ENCODE measurements around the gene ITGA5. TPM values are rescaled to one million over a fixed set of nuclear protein-coding genes. Genes with fewer than 3 reads are reported as not detected.

Gene ITGA5
- total and polyA plus RNA-seq, 10 donors = 7.0 to 44.9 (median 28.2) TPM

DNA sequence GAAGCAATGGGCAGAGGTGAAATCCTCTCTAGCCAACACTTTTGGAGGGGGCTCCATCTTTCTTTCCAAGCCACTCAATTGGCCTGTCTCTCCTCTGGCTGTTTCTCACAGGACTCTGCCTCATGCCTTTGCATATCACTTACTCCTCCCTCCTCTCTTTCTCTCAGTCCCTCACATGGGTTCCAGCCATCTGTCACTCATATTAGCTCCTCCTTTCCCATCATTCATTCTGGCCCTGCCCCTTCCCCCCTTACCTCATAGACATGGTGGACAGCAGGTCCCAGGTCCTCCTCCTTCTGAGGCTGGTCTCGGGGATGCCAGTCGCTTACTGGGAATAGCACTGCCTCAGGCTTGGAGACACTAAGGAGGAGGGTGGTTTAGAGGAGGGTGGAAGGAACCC lies 17.9 kb downstream of the ITGA5 start:
- WGBS, 5 donors = 93 to 100% (median 95%) methylated on average over 2 of the region's 2 CpGs
- no peak overlapping the region for H3K4me3 ChIP-seq
- intact Hi-C loops (cut with DNase I; ENCODE audit: low total_unique reads) = no loop called here
- H3K4me1 ChIP-seq = peaks cover 0 to 21% (median 4%) of the 10 kb centered on the region in 6 donors
- peaks cover 0 to 18% (median 0%) of the 10 kb centered on the region in 7 donors for H3K27me3 ChIP-seq (replicated peaks in 1 of 7)
- peaks cover 0 to 100% (median 57%) of the 10 kb centered on the region in 6 donors for H3K36me3 ChIP-seq
- H3K27ac ChIP-seq = no peak overlapping the region
- TF ChIP-seq CTCF (IDR thresholded peaks at IDR 0.05 in 8 of 11, conservative IDR thresholded peaks at IDR 0.05 in 3 of 11) = no peak
- no peak for TF ChIP-seq POLR2AphosphoS5 (IDR thresholded peaks at IDR 0.05)
- TF ChIP-seq POLR2A (IDR thresholded peaks at IDR 0.05) = no peak
- no peaks in the 10 kb centered on the region for H3K9me3 ChIP-seq
- no peak for DNase-seq

DNA sequence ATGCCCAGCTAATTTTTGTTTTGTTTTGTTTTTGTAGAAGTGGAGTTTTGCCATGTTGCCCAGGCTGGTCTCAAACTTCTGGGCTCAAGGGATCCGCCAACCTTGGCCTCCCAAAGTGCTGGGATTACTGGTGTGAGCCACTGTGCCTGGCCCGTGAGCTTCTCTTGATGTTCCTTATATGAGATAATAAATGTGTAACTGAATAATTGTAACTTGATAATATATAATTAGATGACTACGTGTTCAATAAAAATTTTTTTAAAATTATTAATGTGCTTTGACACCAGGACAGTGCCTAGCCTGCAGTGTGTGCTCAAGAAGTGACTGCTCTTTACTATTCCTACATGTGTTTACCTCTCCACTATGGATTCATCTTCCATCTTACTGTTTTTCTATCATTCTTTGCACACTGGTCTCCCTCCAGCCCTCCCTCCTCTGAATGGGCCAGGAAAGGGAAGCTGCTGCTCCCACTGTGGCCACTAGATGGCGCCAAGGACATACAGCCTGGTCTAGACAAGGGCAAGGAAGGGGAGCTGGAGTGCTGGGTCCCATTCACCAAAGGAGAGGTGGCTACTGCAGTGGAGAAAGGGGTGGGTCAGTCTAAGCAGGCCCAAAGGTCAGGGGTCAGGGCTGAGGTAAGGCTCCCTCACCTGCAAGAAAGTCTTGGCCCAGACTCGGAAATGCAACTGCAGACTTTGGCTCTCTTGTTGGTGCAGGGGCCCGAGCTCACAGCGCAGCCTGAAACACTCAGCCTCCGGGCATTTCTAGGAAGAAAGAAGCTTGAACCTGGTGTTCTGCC lies 19.9 kb downstream of the ITGA5 start:
- peaks cover 0 to 99% (median 56%) of the 10 kb centered on the region in 6 donors for H3K36me3 ChIP-seq
- WGBS, 5 donors = 75 to 82% (median 78%) methylated on average over 8 of the region's 8 CpGs
- H3K27ac ChIP-seq = no peak overlapping the region
- peak; percentile 94 for DNase-seq
- intact Hi-C loops (cut with DNase I; ENCODE audit: low total_unique reads) = loop anchor here (2.0 kb wide), 1 partner anchor 40 kb away; no protein-coding TSS in a partner anchor
- H3K4me1 ChIP-seq = peaks cover 0 to 13% (median 5%) of the 10 kb centered on the region in 6 donors
- no peaks in the 10 kb centered on the region for H3K9me3 ChIP-seq
- peak; percentile 96 to 99 (median 98) for TF ChIP-seq CTCF (IDR thresholded peaks at IDR 0.05 in 8 of 11, conservative IDR thresholded peaks at IDR 0.05 in 3 of 11)
- TF ChIP-seq POLR2AphosphoS5 (IDR thresholded peaks at IDR 0.05) = peak in 1 of 3 donors; percentile 66
- TF ChIP-seq POLR2A (IDR thresholded peaks at IDR 0.05) = no peak
- peaks cover 0 to 3% (median 0%) of the 10 kb centered on the region in 7 donors for H3K27me3 ChIP-seq (replicated peaks in 1 of 7)
- no peak overlapping the region for H3K4me3 ChIP-seq

DNA sequence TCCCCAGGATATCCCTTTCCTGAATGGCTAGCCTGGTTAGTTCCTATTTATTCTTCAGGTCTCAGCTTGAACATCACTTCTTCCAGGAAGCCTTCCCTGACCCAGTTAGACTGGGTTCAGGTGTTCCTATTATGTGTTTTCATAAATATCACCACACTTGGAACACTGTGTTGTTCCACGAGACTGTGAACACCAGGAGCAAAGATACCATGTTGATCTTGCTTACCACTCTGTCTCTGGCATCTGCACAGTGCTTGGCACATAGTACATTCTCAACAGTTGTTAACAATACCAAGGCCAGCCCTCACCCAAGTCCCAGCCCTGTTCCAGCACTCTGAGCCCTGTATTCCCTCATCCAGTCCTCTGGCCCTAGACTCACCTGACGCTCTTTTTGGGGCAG lies 20.8 kb downstream of the ITGA5 start:
- Histone ChIP-seq H3K9me3 (no peaks in the 10 kb centered on the region), H3K27me3 (replicated peaks in 1 of 7) (no peaks in the 10 kb centered on the region), H3K27ac (no peak overlapping the region), H3K4me1 (peaks cover 0 to 20% (median 10%) of the 10 kb centered on the region in 6 donors), H3K36me3 (peaks cover 0 to 89% (median 46%) of the 10 kb centered on the region in 6 donors), H3K4me3 (no peak overlapping the region)
- no peak for DNase-seq
- intact Hi-C loops (cut with DNase I; ENCODE audit: low total_unique reads) = loop anchor here (2.0 kb wide), 1 partner anchor 41 kb away; no protein-coding TSS in a partner anchor
- 86 to 96% (median 93%) methylated on average over 2 of the region's 2 CpGs for WGBS, 5 donors
- TF ChIP-seq CTCF (IDR thresholded peaks at IDR 0.05 in 8 of 11, conservative IDR thresholded peaks at IDR 0.05 in 3 of 11) (no peak), POLR2A (IDR thresholded peaks at IDR 0.05) (no peak)

- intact Hi-C loops (cut with DNase I; ENCODE audit: low total_unique reads) = no loop called here
- Histone ChIP-seq H3K9me3 (no peaks in the 10 kb centered on the region), H3K4me1 (peaks cover 0 to 31% (median 12%) of the 10 kb centered on the region in 6 donors), H3K27me3 (replicated peaks in 1 of 7) (peaks cover 0 to 5% (median 0%) of the 10 kb centered on the region in 7 donors), H3K4me3 (no peak overlapping the region), H3K36me3 (peaks cover 0 to 79% (median 38%) of the 10 kb centered on the region in 6 donors), H3K27ac (no peak overlapping the region)
- no peak for TF ChIP-seq POLR2A (IDR thresholded peaks at IDR 0.05)
- no peak for TF ChIP-seq CTCF (IDR thresholded peaks at IDR 0.05 in 8 of 11, conservative IDR thresholded peaks at IDR 0.05 in 3 of 11)
- TF ChIP-seq POLR2AphosphoS5 (IDR thresholded peaks at IDR 0.05) = no peak
- no peak for DNase-seq
- WGBS, 5 donors = 78 to 100% (median 93%) methylated on average over 1 of the region's 1 CpG
These were observed 21.9 kb downstream of the ITGA5 start for GRCh38 chr12:54397157-54397556.

All from spleen (tissue), 11 donors.